HEK293 (cell line): Measurements from ENCODE around the gene VPS18.

Source experiments
- CTCF ChIA-PET: fragments of 350-600 bp; formaldehyde crosslinking; extraction: SDS; loops from one replicate; lab custom pipeline; 2021; ENCODE audit warnings: antibody characterized with exemption; lab: Yijun Ruan, JAX
- POLR2A ChIA-PET: fragments of 300-600 bp; formaldehyde crosslinking; extraction: SDS; loops from one replicate; lab custom pipeline; 2020; ENCODE audit warnings: antibody characterized with exemption, inconsistent platforms; lab: Yijun Ruan, JAX
- H3K27ac ChIP-seq: fragments of 200-500 bp; sonication (Bioruptor generic); 2 replicates; pipeline ENCODE4 v1.5.1; 2014; ENCODE audit warnings: low read depth, low read length, control low read depth, inconsistent platforms; ENCODE audit errors: extremely low read depth
- H3K36me3 ChIP-seq, 2 experiments: fragments of 200-500 bp in 1 of 2; sonication (Bioruptor generic) in 1 of 2; 1 replicate in 1 of 2; 2 replicates in 1 of 2; pipeline ENCODE4 v1.5.1; 2014 to 2017; ENCODE audit warnings: inconsistent platforms in 2 of 2, low read length in 2 of 2; ENCODE audit not compliant: control insufficient read depth in 2 of 2, insufficient read depth in 1 of 2
- H3K4me1 ChIP-seq: fragments of 200-500 bp; sonication (Bioruptor generic); 2 replicates; pipeline ENCODE4 v1.5.1; 2014; ENCODE audit warnings: mild to moderate bottlenecking, low read length, inconsistent platforms; ENCODE audit not compliant: control insufficient read depth, insufficient read depth
- H3K4me3 ChIP-seq: 2 replicates; pipeline ENCODE4 v1.5.1; 2011; ENCODE audit warnings: low read depth, mild to moderate bottlenecking, control low read depth, low read length, moderate library complexity
- H3K9me3 ChIP-seq: fragments of 200-500 bp; sonication (Bioruptor generic); 2 replicates; pipeline ENCODE4 v1.5.1; 2014; ENCODE audit warnings: low read depth, low read length, inconsistent platforms; ENCODE audit not compliant: control insufficient read depth, insufficient read depth
- GLI4 ChIP-seq: fragments of 450-650 bp; formaldehyde crosslinking; IDR thresholded peaks from 2 replicates; pipeline ENCODE4 v1.5.1; 2016; ENCODE audit warnings: missing biosample characterization, missing genetic modification characterization
- PRDM10 ChIP-seq: fragments of 450-650 bp; formaldehyde crosslinking; IDR thresholded peaks from 2 replicates; pipeline ENCODE4 v1.5.1; 2016; ENCODE audit warnings: missing biosample characterization, missing genetic modification characterization
- SALL2 ChIP-seq: fragments of 450-650 bp; formaldehyde crosslinking; IDR thresholded peaks from 2 replicates; pipeline ENCODE4 v1.5.0; 2017; ENCODE audit warnings: missing biosample characterization, mild to moderate bottlenecking, missing genetic modification characterization, borderline replicate concordance
- SCRT2 ChIP-seq: fragments of 450-650 bp; formaldehyde crosslinking; IDR thresholded peaks from 2 replicates; pipeline ENCODE4 v1.5.1; 2016; ENCODE audit warnings: missing biosample characterization, missing genetic modification characterization
- ZBTB1 ChIP-seq: fragments of 450-650 bp; formaldehyde crosslinking; IDR thresholded peaks from 2 replicates; pipeline ENCODE4 v1.5.1; 2016; ENCODE audit warnings: missing biosample characterization, missing genetic modification characterization
- ZNF16 ChIP-seq: fragments of 450-650 bp; formaldehyde crosslinking; IDR thresholded peaks from 2 replicates; pipeline ENCODE4 v1.5.1; 2016; ENCODE audit warnings: low read depth, missing biosample characterization, missing genetic modification characterization
- ZNF175 ChIP-seq: fragments of 450-650 bp; formaldehyde crosslinking; IDR thresholded peaks from 2 replicates; pipeline ENCODE4 v1.5.1; 2016; ENCODE audit warnings: missing biosample characterization, missing genetic modification characterization
- ZNF426 ChIP-seq: fragments of 450-650 bp; formaldehyde crosslinking; IDR thresholded peaks from 2 replicates; pipeline ENCODE4 v1.5.1; 2017; ENCODE audit warnings: missing biosample characterization, missing genetic modification characterization, mild to moderate bottlenecking, inconsistent platforms, moderate library complexity
- ZNF529 ChIP-seq: fragments of 450-650 bp; formaldehyde crosslinking; IDR thresholded peaks from 2 replicates; pipeline ENCODE4 v1.5.1; 2017; ENCODE audit warnings: missing genetic modification characterization, missing biosample characterization; ENCODE audit not compliant: insufficient replicate concordance
- ZSCAN4 ChIP-seq: fragments of 450-650 bp; formaldehyde crosslinking; IDR thresholded peaks from 2 replicates; pipeline ENCODE4 v1.5.1; 2017; ENCODE audit warnings: missing biosample characterization, missing genetic modification characterization
- TF ChIP-seq, protein P1 (sequence below): fragments of 450-650 bp; formaldehyde crosslinking; optimal IDR thresholded peaks from 2 replicates; pipeline ENCODE3; 2016; ENCODE audit warnings: missing biosample characterization, mild to moderate bottlenecking, missing genetic modification characterization
- TF ChIP-seq, protein P2 (sequence below): fragments of 450-650 bp; formaldehyde crosslinking; IDR thresholded peaks from 2 replicates; pipeline ENCODE4 v1.5.1; 2016; ENCODE audit warnings: missing biosample characterization, missing genetic modification characterization
- TF ChIP-seq, protein P3 (sequence below): fragments of 450-650 bp; formaldehyde crosslinking; IDR thresholded peaks from 2 replicates; pipeline ENCODE4 v1.5.1; 2017; ENCODE audit warnings: missing biosample characterization, missing genetic modification characterization

Gene VPS18

GRCh38 chr15:40914013-40914412, 19.8 kb downstream of the VPS18 start:
- no peak overlapping the region for H3K4me3 ChIP-seq
- POLR2A ChIA-PET: interaction anchor here (2.0 kb wide), 1 partner anchor 15 kb away, joined by 9 read pairs; the partner anchor contains the start of gene DLL4
- CTCF ChIA-PET: no interaction called here
- TF ChIP-seq, protein P1, sequence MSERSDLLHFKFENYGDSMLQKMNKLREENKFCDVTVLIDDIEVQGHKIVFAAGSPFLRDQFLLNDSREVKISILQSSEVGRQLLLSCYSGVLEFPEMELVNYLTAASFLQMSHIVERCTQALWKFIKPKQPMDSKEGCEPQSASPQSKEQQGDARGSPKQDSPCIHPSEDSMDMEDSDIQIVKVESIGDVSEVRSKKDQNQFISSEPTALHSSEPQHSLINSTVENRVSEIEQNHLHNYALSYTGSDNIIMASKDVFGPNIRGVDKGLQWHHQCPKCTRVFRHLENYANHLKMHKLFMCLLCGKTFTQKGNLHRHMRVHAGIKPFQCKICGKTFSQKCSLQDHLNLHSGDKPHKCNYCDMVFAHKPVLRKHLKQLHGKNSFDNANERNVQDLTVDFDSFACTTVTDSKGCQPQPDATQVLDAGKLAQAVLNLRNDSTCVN (tag by site-specific recombination): peak; percentile 7
- TF ChIP-seq SCRT2 (tag by site-specific recombination): peak; percentile 28; the same call in 1 of the 2 replicates
- TF ChIP-seq SALL2 (tag by site-specific recombination): peak; percentile 76; the same call in 1 of the 2 replicates
- peak; percentile 97 for TF ChIP-seq ZSCAN4 (tag by site-specific recombination)
- no peak for TF ChIP-seq ZNF426
- TF ChIP-seq ZNF175 (tag by site-specific recombination): 0 out of 2 replicates have a peak, but pooled peaks have one; percentile 61
- no peaks in the 10 kb centered on the region for H3K36me3 ChIP-seq
- no peaks in the 10 kb centered on the region for H3K9me3 ChIP-seq
- no peaks in the 10 kb centered on the region for H3K4me1 ChIP-seq
- H3K27ac ChIP-seq: no peak overlapping the region

DNA sequence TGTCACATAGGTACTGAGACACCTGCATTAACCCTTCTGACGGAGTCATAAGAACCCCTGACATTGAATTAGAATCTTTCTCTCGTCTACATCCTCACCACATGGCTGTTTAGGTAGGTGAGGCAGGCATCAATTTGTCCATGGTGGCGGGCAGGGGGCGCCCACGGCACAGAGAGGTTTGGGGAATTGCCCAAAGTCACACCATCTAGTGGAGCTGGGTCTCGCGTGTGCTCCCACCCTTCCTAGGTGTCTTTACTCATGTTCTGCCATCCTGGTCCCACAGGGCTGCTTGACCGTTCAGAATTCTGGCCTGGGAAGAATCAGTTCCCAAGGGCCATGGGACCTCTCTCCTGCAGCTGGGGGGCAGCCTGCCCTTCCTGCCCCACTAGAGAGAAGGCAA, 20.2 kb downstream of the VPS18 start:
- H3K9me3 ChIP-seq: no peaks in the 10 kb centered on the region
- TF ChIP-seq, protein P2, sequence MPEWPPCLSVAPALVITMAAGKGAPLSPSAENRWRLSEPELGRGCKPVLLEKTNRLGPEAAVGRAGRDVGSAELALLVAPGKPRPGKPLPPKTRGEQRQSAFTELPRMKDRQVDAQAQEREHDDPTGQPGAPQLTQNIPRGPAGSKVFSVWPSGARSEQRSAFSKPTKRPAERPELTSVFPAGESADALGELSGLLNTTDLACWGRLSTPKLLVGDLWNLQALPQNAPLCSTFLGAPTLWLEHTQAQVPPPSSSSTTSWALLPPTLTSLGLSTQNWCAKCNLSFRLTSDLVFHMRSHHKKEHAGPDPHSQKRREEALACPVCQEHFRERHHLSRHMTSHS (tag by site-specific recombination): no peak
- TF ChIP-seq ZBTB1 (tag by site-specific recombination): no peak
- no peak for TF ChIP-seq ZNF529
- TF ChIP-seq, protein P3, sequence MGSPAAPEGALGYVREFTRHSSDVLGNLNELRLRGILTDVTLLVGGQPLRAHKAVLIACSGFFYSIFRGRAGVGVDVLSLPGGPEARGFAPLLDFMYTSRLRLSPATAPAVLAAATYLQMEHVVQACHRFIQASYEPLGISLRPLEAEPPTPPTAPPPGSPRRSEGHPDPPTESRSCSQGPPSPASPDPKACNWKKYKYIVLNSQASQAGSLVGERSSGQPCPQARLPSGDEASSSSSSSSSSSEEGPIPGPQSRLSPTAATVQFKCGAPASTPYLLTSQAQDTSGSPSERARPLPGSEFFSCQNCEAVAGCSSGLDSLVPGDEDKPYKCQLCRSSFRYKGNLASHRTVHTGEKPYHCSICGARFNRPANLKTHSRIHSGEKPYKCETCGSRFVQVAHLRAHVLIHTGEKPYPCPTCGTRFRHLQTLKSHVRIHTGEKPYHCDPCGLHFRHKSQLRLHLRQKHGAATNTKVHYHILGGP: no peak
- CTCF ChIA-PET: interaction anchor here (0.6 to 2.0 kb wide), 4 partner anchors 9 to 108 kb away, joined by 3 to 10 read pairs (median 4); no protein-coding TSS in a partner anchor
- H3K4me1 ChIP-seq: no peaks in the 10 kb centered on the region
- no peak overlapping the region for H3K27ac ChIP-seq
- POLR2A ChIA-PET: interaction anchor here (2.0 kb wide), 1 partner anchor 14 kb away, joined by 9 read pairs; the partner anchor contains the start of gene DLL4
- no peaks in the 10 kb centered on the region for H3K36me3 ChIP-seq
- no peak overlapping the region for H3K4me3 ChIP-seq

DNA sequence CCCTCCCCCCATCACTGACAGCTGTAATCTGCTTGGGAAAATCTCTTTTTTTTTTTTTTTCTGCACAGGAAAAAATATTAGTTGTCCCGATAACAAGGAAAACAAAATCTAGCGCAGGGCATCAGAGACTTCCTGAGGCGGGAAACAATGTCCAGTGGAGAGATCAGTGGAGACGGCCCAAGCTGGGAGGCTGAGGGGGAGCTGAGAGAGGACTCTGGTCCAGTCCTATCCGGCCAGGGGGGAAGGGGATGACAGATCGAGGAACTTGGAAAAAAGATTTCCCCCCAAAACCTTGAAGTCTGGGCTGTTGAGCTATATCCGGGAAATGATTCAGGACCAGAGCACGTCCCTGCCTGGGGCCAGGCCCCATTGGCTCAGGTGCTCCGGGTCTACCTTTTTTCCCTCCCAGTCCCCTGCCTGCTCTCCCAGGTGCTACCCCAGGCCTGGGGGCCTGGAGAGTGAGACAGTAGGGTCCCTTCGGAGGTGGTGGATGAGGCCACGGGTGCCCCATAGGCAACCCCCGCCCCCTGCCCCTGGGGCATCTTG, 20.9 kb downstream of the VPS18 start:
- no peaks in the 10 kb centered on the region for H3K4me1 ChIP-seq
- ChIA-PET CTCF (interaction anchor here (0.6 to 2.0 kb wide), 5 partner anchors 9 to 107 kb away, joined by 3 to 10 read pairs (median 3); no protein-coding TSS in a partner anchor), POLR2A (interaction anchor here (0.9 to 2.0 kb wide), 2 partner anchors 14 to 38 kb away, joined by 3 to 9 read pairs; partner anchors contain the start of genes CHAC1 and DLL4)
- H3K36me3 ChIP-seq: no peaks in the 10 kb centered on the region
- H3K27ac ChIP-seq: no peak overlapping the region
- TF ChIP-seq PRDM10 (tag by site-specific recombination) (0 out of 2 replicates have a peak, but pooled peaks have one; percentile 19), ZNF16 (tag by site-specific recombination) (no peak), GLI4 (tag by site-specific recombination) (no peak)
- H3K4me3 ChIP-seq: no peak overlapping the region
- no peaks in the 10 kb centered on the region for H3K9me3 ChIP-seq
